Stomach (tissue), 9 donors: Measurements from ENCODE around the gene CIRBP. TPM values are rescaled to one million over a fixed set of nuclear protein-coding genes. Genes with fewer than 3 reads are reported as not detected.

Experiments
- DNase-seq, 2 donors: peaks; one replicate each; pipeline versions ENCODE4 v3.0.0 to v3.0.0-alpha.2; 2013 to 2019
- H3K27ac ChIP-seq, 5 donors: fragments of 200-600 bp in 4 of 5; sonication (generic) in 4 of 5; one replicate each; pipeline ENCODE4 v1.5.1; 2013 to 2019; ENCODE audit warnings: mild to moderate bottlenecking in 1 of 5, moderate library complexity in 1 of 5
- H3K27me3 ChIP-seq, 3 donors: fragments of 200-600 bp; sonication (generic); one replicate each; pipeline ENCODE4 v1.5.1; 2017 to 2019; ENCODE audit warnings: mixed run types in 1 of 3
- H3K36me3 ChIP-seq, 4 donors: fragments of 200-600 bp; sonication (generic); 1 replicate in 3 of 4; 2 replicates in 1 of 4; pipeline ENCODE4 v1.5.1; 2016 to 2019
- H3K4me1 ChIP-seq, 4 donors: fragments of 200-600 bp; sonication (generic); one replicate each; pipeline ENCODE4 v1.5.1; 2016 to 2019
- H3K4me3 ChIP-seq, 4 donors: fragments of 200-600 bp; sonication (generic) in 3 of 4; one replicate each; pipeline ENCODE4 v1.5.1; 2016 to 2019; ENCODE audit warnings: mild to moderate bottlenecking in 1 of 4
- H3K9me3 ChIP-seq, 4 donors: fragments of 200-600 bp; sonication (generic); one replicate each; pipeline ENCODE4 v1.5.1; 2016 to 2019
- EP300 ChIP-seq: sonication (generic); formaldehyde crosslinking; IDR thresholded peaks from one replicate; pipeline ENCODE4 v1.6.1; 2017; ENCODE audit warnings: antibody characterized with exemption
- POLR2A ChIP-seq, 4 donors: fragments of 450-650 bp; IDR thresholded peaks; one replicate each; pipeline ENCODE4 v1.6.1; 2016; ENCODE audit warnings: antibody characterized with exemption in 4 of 4, control low read depth in 2 of 4, mild to moderate bottlenecking in 1 of 4, moderate library complexity in 1 of 4
- POLR2AphosphoS5 ChIP-seq, 3 donors: sonication (generic); formaldehyde crosslinking; IDR thresholded peaks; one replicate each; pipeline ENCODE4 v1.6.1; 2016; ENCODE audit warnings: antibody characterized with exemption in 3 of 3
- WGBS, 5 donors: extraction: QIAGEN DNeasy Blood & Tissue Kit in 3 of 5; methylation state at CpG; one replicate each; pipeline versions ENCODE4 v1.1.5 to v1.1.7; 2013 to 2018; 5-methylcytosine and 5-hydroxymethylcytosine counted together
- intact Hi-C: fragments of 100-400 bp; cut with DNase I; formaldehyde crosslinking; loops from one replicate; pipeline ENCODE4 v1.15.1; 2023; ENCODE audit warnings: low total_unique reads
- polyA plus RNA-seq, 3 donors: library from polyadenylated mRNA; stranded (reverse); fragments of 200-250 nt; gene quantifications; one replicate each; pipeline ENCODE4 v1.2.3, GENCODE V29; 2013
- total RNA-seq, 5 donors: library from RNA; depleted of rRNA; stranded (reverse); fragments of >200 nt; gene quantifications; one replicate each; pipeline versions ENCODE4 v1.1.0 to v1.2.3, GENCODE V29; 2014 to 2016
- TF ChIP-seq, protein P1 (sequence below), 7 experiments: fragments of 450-650 bp in 4 of 7; fragments of 200-600 bp in 3 of 7; sonication (generic) in 3 of 7; IDR thresholded peaks; one replicate each; pipeline ENCODE4 v1.5.1; 2016 to 2019; ENCODE audit warnings: antibody characterized with exemption in 7 of 7, control low read depth in 2 of 7, mild to moderate bottlenecking in 1 of 7
- donor health status: healthy with polysubstance abuse.
- donor health status: Bipolar disorder and iron deficiency.
- donor health status: healthy.

The CIRBP gene
- total and polyA plus RNA-seq, 8 donors, result 250 to 686 (median 356) TPM

DNA sequence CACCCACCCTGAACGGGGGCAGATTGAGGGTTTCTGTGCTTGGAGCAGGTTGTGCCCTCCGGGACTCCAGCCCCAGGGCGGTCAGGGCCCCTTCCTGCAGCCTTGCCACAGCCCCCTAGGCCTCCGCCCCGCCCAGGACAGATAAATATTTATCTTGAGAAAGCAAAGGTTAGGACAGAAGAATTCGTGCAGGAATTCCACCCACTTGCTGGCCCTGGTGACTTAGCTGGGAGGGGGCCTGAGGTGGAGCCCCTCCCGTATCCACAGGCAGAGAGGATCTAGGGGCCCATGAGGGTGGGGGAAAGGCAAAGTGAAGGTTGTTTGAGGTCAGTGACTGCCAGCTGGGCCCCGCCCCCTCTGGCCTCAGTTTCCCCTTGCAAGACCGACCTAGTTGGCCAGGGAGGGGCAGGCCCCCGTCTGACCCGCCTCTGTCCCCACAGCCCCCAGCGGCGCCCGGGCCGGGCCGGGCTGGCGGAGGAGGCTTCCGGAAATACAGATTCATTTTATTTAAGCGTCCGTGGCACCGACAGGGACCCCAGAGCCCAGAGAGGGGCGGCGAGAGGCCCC lies 15.5 kb upstream of the CIRBP start:
- TF ChIP-seq POLR2AphosphoS5 (IDR thresholded peaks at IDR 0.05), result peak; percentile 5 to 58 (median 35)
- no peak for TF ChIP-seq POLR2A (IDR thresholded peaks at IDR 0.05)
- WGBS, 5 donors, result 27 to 35% (median 32%) methylated on average over 6 to 23 of the region's 23 CpGs
- peaks cover 56 to 69% (median 61%) of the 10 kb centered on the region in 4 donors for H3K36me3 ChIP-seq
- no peaks in the 10 kb centered on the region for H3K9me3 ChIP-seq
- no peaks in the 10 kb centered on the region for H3K27me3 ChIP-seq
- peaks cover 59 to 75% (median 70%) of the 10 kb centered on the region in 4 donors for H3K4me1 ChIP-seq
- H3K4me3 ChIP-seq, result peak overlapping the region; percentile 68 to 94 (median 84)
- no peak for DNase-seq
- peak overlapping the region; percentile 80 to 100 (median 100) for H3K27ac ChIP-seq
- intact Hi-C loops, result no loop called here

DNA sequence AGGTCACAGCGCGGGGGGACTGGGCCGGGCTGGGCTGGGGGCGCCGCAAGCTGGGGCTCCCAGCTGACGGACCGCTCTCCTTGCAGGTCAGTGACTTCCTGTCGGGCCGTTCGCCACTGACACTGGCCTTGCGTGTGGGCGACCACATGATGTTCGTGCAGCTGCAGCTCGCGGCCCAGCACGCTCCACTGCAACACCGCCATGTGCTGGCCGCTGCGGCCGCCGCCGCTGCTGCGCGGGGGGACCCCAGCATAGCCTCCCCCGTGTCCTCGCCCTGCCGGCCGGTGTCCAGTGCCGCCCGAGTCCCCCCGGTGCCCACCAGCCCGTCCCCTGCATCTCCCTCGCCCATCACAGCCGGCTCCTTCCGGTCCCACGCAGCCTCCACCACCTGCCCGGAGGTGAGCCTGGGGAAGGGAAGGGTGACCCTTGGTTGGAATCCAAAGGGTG lies 15.0 kb upstream of the CIRBP start:
- peak in 1 of 2 donors; percentile 47 for DNase-seq
- Histone ChIP-seq H3K9me3 (no peaks in the 10 kb centered on the region), H3K27ac (peak overlapping the region; percentile 80 to 100 (median 100)), H3K4me1 (peaks cover 64 to 80% (median 75%) of the 10 kb centered on the region in 4 donors), H3K27me3 (no peaks in the 10 kb centered on the region), H3K36me3 (peaks cover 57 to 69% (median 61%) of the 10 kb centered on the region in 4 donors), H3K4me3 (peak overlapping the region; percentile 68 to 94 (median 84))
- TF ChIP-seq POLR2AphosphoS5 (IDR thresholded peaks at IDR 0.05) (peak; percentile 13 to 27 (median 25)), EP300 (no peak), POLR2A (IDR thresholded peaks at IDR 0.05) (no peak)
- TF ChIP-seq, protein P1, sequence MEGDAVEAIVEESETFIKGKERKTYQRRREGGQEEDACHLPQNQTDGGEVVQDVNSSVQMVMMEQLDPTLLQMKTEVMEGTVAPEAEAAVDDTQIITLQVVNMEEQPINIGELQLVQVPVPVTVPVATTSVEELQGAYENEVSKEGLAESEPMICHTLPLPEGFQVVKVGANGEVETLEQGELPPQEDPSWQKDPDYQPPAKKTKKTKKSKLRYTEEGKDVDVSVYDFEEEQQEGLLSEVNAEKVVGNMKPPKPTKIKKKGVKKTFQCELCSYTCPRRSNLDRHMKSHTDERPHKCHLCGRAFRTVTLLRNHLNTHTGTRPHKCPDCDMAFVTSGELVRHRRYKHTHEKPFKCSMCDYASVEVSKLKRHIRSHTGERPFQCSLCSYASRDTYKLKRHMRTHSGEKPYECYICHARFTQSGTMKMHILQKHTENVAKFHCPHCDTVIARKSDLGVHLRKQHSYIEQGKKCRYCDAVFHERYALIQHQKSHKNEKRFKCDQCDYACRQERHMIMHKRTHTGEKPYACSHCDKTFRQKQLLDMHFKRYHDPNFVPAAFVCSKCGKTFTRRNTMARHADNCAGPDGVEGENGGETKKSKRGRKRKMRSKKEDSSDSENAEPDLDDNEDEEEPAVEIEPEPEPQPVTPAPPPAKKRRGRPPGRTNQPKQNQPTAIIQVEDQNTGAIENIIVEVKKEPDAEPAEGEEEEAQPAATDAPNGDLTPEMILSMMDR (IDR thresholded peaks at IDR 0.05), result no peak
- 64 to 75% (median 73%) methylated on average over 8 to 37 of the region's 37 CpGs for WGBS, 5 donors
- intact Hi-C loops, result no loop called here

DNA sequence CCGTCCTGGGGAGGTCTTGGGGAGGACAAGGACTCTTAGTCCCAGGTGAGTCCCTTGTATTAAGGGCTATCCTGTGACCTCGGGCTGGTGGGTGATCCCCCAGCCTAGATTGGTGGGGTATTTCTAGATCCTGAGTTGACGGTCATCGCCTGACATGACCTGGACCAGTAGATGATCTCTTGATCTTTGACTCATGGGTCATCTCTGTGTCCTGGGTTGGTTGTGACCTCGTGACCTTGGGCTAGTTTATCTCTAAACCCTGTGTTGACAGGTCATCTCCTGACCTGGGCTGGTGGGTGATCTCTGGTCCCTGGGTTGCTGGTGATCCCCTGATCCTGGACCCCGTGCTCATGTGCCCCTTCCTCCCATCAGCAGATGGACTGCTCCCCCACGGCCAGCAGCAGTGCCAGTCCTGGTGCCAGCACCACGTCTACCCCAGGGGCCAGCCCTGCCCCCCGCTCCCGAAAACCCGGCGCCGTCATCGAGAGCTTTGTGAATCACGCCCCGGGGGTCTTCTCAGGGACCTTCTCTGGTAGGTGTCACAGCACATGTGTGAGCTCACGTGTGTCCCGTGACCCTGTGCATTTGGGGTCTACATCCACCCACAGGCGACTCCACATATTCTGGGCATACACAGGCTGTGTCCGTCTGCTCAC lies 14.5 kb upstream of the CIRBP start:
- peaks cover 57 to 69% (median 61%) of the 10 kb centered on the region in 4 donors for H3K36me3 ChIP-seq
- no peaks in the 10 kb centered on the region for H3K9me3 ChIP-seq
- peaks cover 70 to 85% (median 80%) of the 10 kb centered on the region in 4 donors for H3K4me1 ChIP-seq
- H3K27me3 ChIP-seq, result no peaks in the 10 kb centered on the region
- intact Hi-C loops, result no loop called here
- H3K4me3 ChIP-seq, result peak overlapping the region in 3 of 4 donors; percentile 68 to 94 (median 85)
- 79 to 83% (median 80%) methylated on average over 19 to 20 of the region's 20 CpGs for WGBS, 5 donors
- peak in 2 of 3 donors; percentile 3 to 5 for TF ChIP-seq POLR2AphosphoS5 (IDR thresholded peaks at IDR 0.05)
- TF ChIP-seq, protein P1 (IDR thresholded peaks at IDR 0.05), result no peak
- no peak for DNase-seq
- peak overlapping the region; percentile 80 to 100 (median 100) for H3K27ac ChIP-seq

DNA sequence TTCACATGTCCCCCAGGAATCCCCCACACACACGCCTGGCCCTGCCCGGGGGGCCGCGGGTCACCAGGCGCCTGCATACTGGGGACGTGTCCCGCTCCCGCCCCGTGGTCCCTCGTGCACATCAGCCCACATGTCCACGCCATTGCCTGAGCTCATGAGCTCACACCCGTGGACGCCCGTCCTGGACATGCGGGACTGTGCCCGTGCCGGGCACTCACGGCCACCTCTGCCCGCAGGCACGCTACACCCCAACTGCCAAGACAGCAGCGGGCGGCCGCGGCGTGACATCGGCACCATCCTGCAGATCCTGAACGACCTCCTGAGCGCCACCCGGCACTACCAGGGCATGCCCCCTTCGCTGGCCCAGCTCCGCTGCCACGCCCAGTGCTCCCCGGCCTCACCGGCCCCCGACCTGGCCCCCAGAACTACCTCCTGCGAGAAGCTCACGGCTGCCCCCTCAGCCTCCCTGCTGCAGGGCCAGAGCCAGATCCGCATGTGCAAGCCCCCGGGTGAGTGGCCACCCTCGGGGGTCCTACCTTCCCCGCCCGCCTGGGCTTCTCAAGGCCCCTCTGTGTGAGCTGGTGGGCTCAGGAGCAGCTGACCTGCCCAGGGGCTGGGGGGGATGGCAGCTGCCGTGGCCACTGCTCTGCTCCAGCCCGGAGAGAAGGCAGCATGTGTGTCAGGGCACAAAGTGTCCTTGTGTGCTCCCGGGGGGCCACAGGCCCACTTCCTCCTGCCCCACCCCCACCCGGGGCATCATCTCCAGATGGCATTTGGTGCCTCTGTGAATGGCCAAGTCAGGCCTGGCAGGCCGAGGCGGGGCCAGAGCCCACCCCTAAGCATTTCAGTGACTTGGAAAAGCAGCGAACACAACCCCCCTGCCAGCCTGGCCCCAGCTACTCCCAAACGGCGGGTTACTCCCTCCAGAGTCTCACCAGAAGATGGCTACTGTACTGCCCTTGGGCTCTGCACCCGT lies 13.7 kb upstream of the CIRBP start:
- peak overlapping the region; percentile 80 to 100 (median 100) for H3K27ac ChIP-seq
- peaks cover 78 to 93% (median 89%) of the 10 kb centered on the region in 4 donors for H3K4me1 ChIP-seq

More for the DNA sequence above, 13.7 kb upstream of the CIRBP start:
- TF ChIP-seq POLR2AphosphoS5 (IDR thresholded peaks at IDR 0.05), result peak in 2 of 3 donors; percentile 16 to 19
- no peak for TF ChIP-seq POLR2A (IDR thresholded peaks at IDR 0.05)
- intact Hi-C loops, result no loop called here
- H3K36me3 ChIP-seq, result peaks cover 55 to 67% (median 59%) of the 10 kb centered on the region in 4 donors
- no peaks in the 10 kb centered on the region for H3K27me3 ChIP-seq
- H3K9me3 ChIP-seq, result no peaks in the 10 kb centered on the region
- peak overlapping the region in 2 of 4 donors; percentile 85 to 94 for H3K4me3 ChIP-seq
- WGBS, 5 donors, result 81 to 86% (median 83%) methylated on average over 31 to 52 of the region's 52 CpGs
- DNase-seq, result peak in 1 of 2 donors; percentile 70
